HepG2 (cell line): ENCODE results near the gene AKR1E2. TPM values are rescaled to one million over a fixed set of nuclear protein-coding genes. Genes with fewer than 3 reads are reported as not detected.
A peak's percentile ranks its signal among the peaks of the same experiment; 100 is the strongest.

ENCODE experiments used
- CBX2 ChIP-seq, 2 experiments: fragments of 200-600 bp in 1 of 2; sonication (generic); formaldehyde crosslinking in 1 of 2; IDR thresholded peaks; 2 replicates each; pipeline versions ENCODE4 v1.7.0 to v1.8.1; 2018 to 2022; ENCODE audit warnings: low read depth in 2 of 2, low read length in 1 of 2, mild to moderate bottlenecking in 1 of 2, missing genetic modification reagents in 1 of 2
- CEBPG ChIP-seq: IDR thresholded peaks from 2 replicates; pipeline ENCODE4 v1.6.1; 2016
- GTF2F1 ChIP-seq: fragments of 150-350 bp; IDR thresholded peaks from 2 replicates; pipeline ENCODE4 v1.6.1; 2014; ENCODE audit warnings: low read length
- JUNB ChIP-seq: sonication (generic); formaldehyde crosslinking; IDR thresholded peaks from 2 replicates; pipeline ENCODE4 v1.8.0; 2022; ENCODE audit warnings: missing genetic modification reagents, mild to moderate bottlenecking, borderline replicate concordance
- MAFG ChIP-seq: sonication (generic); formaldehyde crosslinking; IDR thresholded peaks from 2 replicates; pipeline ENCODE4 v1.5.1; 2020; ENCODE audit warnings: mild to moderate bottlenecking, missing genetic modification reagents
- MED1 ChIP-seq: sonication (generic); formaldehyde crosslinking; IDR thresholded peaks from 2 replicates; pipeline ENCODE4 v1.4.0; 2020; ENCODE audit warnings: missing genetic modification reagents
- MEIS1 ChIP-seq: sonication (generic); formaldehyde crosslinking; IDR thresholded peaks from 2 replicates; pipeline ENCODE4 v1.9.0; 2021; ENCODE audit warnings: mild to moderate bottlenecking, missing genetic modification reagents, moderate library complexity, borderline replicate concordance
- SMAD1 ChIP-seq: sonication (generic); formaldehyde crosslinking; IDR thresholded peaks from 2 replicates; pipeline ENCODE4 v1.4.0; 2020; ENCODE audit warnings: missing genetic modification reagents, low read depth, mild to moderate bottlenecking, borderline replicate concordance
- SOX5 ChIP-seq: IDR thresholded peaks from 2 replicates; pipeline ENCODE4 v1.6.1; 2016; ENCODE audit warnings: borderline replicate concordance
- TBL1XR1 ChIP-seq: fragments of 150-350 bp; IDR thresholded peaks from 2 replicates; pipeline ENCODE4 v1.6.1; 2014; ENCODE audit warnings: borderline replicate concordance, low read length; ENCODE audit not compliant: partially characterized antibody
- TP53 ChIP-seq: sonication (generic); formaldehyde crosslinking; conservative IDR thresholded peaks from 2 replicates; pipeline ENCODE4 v1.4.0; 2020; ENCODE audit warnings: missing genetic modification reagents
- ZFP36L2 ChIP-seq: sonication (generic); formaldehyde crosslinking; IDR thresholded peaks from 2 replicates; pipeline ENCODE4 v1.4.0; 2020; ENCODE audit warnings: missing genetic modification reagents
- ZMYM4 ChIP-seq: sonication (generic); formaldehyde crosslinking; IDR thresholded peaks from 2 replicates; pipeline ENCODE4 v1.8.1; 2023; ENCODE audit warnings: mild to moderate bottlenecking, missing genetic modification reagents
- ZNF562 ChIP-seq: sonication (generic); formaldehyde crosslinking; IDR thresholded peaks from 2 replicates; pipeline ENCODE4 v1.8.0; 2022; ENCODE audit warnings: missing genetic modification reagents, borderline replicate concordance
- ZNF614 ChIP-seq: IDR thresholded peaks from 2 replicates; pipeline ENCODE4 v1.6.1; 2018; ENCODE audit warnings: missing biosample characterization, missing genetic modification reagents, inconsistent platforms, borderline replicate concordance
- ZNF761 ChIP-seq: sonication (generic); formaldehyde crosslinking; conservative IDR thresholded peaks from 2 replicates; pipeline ENCODE4 v1.4.0; 2020; ENCODE audit warnings: mild to moderate bottlenecking, missing genetic modification reagents
- ZNF780A ChIP-seq: sonication (generic); formaldehyde crosslinking; IDR thresholded peaks from 2 replicates; pipeline ENCODE4 v1.8.0; 2022; ENCODE audit warnings: mild to moderate bottlenecking, missing genetic modification reagents, moderate library complexity
- polyA plus RNA-seq, 8 experiments: library from polyadenylated mRNA; depleted of rRNA in 3 of 8; stranded (reverse) in 7 of 8; unstranded in 1 of 8; fragments of >200 nt; fragmentation: Illumina TruSeq in 4 of 8; extraction: Trizol in 4 of 8; gene quantifications; 2 replicates each; pipeline versions ENCODE4 v1.2.1 to v1.2.3, GENCODE V29; 2011 to 2016; ENCODE audit warnings: low read depth in 4 of 8, missing spikeins in 1 of 8, mixed read lengths in 1 of 8; ENCODE audit not compliant: insufficient read depth in 1 of 8
- total RNA-seq, 5 experiments: library from RNA; depleted of rRNA; stranded (reverse); fragments of >200 nt; fragmentation: Illumina TruSeq; extraction: Trizol; gene quantifications; 2 replicates each; pipeline ENCODE4 v1.2.3, GENCODE V29; 2016; ENCODE audit warnings: low read depth in 1 of 5
- TF ChIP-seq, protein P1 (sequence below): sonication (generic); formaldehyde crosslinking; IDR thresholded peaks from 2 replicates; pipeline ENCODE4 v1.4.0; 2020; ENCODE audit warnings: missing genetic modification reagents
- TF ChIP-seq, protein P2 (sequence below): sonication (generic); formaldehyde crosslinking; IDR thresholded peaks from one replicate; pipeline ENCODE4 v1.5.1; 2020; ENCODE audit warnings: mild to moderate bottlenecking, missing genetic modification reagents; ENCODE audit errors: not compliant biosample characterization

The AKR1E2 gene
- total and polyA plus RNA-seq, 2 of the 13 experiments (the other 11 are each of a cell fraction or from before 2014, with no cell fraction given), result not detected

DNA sequence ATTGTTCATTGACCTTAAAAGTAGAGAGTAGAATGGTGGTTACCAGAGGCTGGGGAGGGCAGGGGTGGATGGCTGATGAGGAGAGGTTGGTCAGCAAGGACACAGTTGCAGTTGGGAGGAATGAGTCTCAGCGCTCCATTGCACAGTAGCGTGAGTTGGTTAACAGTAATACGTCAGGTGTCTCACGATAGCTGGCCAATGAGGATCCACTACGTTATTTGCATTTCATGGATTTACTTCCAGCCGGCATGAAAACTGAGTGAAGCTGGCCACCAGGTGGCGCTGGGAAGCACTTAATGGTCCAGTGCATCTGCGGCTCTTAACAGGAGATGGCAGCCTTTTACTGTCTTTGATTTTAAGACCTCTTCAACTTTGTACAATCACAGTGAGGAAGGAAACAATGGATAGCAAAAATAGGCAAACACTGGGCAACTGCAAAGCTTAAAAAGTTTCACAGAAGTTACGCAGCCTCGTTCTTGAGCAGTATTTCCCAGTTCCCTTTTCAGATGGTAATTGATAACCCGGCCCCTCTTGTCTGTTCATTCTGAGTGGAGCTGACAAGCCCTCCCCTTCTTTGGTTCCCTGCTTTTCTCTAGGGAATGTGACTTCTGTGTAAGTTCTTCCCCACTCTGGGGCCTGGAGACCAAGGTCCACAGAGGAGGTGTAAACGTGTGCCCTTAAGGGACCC is 23.7 kb downstream of the AKR1E2 start (continued):
- TF ChIP-seq MEIS1, result peak; percentile 69; the same call in 1 of the 2 replicates
- no peak for TF ChIP-seq MAFG (CRISPR knock-in tag)
- no peak for TF ChIP-seq TP53 (CRISPR knock-in tag)
- TF ChIP-seq CEBPG (CRISPR knock-in tag), result peak; percentile 46; the same call in 1 of the 2 replicates
- TF ChIP-seq JUNB, result no peak
- TF ChIP-seq ZNF562, result no peak
- no peak for TF ChIP-seq SMAD1 (CRISPR knock-in tag)
- peak; percentile 67; the same call in 1 of the 2 replicates for TF ChIP-seq SOX5
- TF ChIP-seq ZFP36L2 (CRISPR knock-in tag), result no peak
- TF ChIP-seq ZMYM4 (CRISPR knock-in tag), result peak; percentile 97
- TF ChIP-seq MED1 (CRISPR knock-in tag), result peak; percentile 81
- no peak for TF ChIP-seq GTF2F1
- TF ChIP-seq ZNF614 (CRISPR knock-in tag), result 0 out of 2 replicates have a peak, but pooled peaks have one; percentile 60
- TF ChIP-seq, protein P1, sequence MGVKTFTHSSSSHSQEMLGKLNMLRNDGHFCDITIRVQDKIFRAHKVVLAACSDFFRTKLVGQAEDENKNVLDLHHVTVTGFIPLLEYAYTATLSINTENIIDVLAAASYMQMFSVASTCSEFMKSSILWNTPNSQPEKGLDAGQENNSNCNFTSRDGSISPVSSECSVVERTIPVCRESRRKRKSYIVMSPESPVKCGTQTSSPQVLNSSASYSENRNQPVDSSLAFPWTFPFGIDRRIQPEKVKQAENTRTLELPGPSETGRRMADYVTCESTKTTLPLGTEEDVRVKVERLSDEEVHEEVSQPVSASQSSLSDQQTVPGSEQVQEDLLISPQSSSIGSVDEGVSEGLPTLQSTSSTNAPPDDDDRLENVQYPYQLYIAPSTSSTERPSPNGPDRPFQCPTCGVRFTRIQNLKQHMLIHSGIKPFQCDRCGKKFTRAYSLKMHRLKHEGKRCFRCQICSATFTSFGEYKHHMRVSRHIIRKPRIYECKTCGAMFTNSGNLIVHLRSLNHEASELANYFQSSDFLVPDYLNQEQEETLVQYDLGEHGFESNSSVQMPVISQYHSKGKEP (CRISPR knock-in tag), result 0 out of 2 replicates have a peak, but pooled peaks have one; percentile 79
- peak; percentile 66 for TF ChIP-seq TBL1XR1
- TF ChIP-seq, protein P2, sequence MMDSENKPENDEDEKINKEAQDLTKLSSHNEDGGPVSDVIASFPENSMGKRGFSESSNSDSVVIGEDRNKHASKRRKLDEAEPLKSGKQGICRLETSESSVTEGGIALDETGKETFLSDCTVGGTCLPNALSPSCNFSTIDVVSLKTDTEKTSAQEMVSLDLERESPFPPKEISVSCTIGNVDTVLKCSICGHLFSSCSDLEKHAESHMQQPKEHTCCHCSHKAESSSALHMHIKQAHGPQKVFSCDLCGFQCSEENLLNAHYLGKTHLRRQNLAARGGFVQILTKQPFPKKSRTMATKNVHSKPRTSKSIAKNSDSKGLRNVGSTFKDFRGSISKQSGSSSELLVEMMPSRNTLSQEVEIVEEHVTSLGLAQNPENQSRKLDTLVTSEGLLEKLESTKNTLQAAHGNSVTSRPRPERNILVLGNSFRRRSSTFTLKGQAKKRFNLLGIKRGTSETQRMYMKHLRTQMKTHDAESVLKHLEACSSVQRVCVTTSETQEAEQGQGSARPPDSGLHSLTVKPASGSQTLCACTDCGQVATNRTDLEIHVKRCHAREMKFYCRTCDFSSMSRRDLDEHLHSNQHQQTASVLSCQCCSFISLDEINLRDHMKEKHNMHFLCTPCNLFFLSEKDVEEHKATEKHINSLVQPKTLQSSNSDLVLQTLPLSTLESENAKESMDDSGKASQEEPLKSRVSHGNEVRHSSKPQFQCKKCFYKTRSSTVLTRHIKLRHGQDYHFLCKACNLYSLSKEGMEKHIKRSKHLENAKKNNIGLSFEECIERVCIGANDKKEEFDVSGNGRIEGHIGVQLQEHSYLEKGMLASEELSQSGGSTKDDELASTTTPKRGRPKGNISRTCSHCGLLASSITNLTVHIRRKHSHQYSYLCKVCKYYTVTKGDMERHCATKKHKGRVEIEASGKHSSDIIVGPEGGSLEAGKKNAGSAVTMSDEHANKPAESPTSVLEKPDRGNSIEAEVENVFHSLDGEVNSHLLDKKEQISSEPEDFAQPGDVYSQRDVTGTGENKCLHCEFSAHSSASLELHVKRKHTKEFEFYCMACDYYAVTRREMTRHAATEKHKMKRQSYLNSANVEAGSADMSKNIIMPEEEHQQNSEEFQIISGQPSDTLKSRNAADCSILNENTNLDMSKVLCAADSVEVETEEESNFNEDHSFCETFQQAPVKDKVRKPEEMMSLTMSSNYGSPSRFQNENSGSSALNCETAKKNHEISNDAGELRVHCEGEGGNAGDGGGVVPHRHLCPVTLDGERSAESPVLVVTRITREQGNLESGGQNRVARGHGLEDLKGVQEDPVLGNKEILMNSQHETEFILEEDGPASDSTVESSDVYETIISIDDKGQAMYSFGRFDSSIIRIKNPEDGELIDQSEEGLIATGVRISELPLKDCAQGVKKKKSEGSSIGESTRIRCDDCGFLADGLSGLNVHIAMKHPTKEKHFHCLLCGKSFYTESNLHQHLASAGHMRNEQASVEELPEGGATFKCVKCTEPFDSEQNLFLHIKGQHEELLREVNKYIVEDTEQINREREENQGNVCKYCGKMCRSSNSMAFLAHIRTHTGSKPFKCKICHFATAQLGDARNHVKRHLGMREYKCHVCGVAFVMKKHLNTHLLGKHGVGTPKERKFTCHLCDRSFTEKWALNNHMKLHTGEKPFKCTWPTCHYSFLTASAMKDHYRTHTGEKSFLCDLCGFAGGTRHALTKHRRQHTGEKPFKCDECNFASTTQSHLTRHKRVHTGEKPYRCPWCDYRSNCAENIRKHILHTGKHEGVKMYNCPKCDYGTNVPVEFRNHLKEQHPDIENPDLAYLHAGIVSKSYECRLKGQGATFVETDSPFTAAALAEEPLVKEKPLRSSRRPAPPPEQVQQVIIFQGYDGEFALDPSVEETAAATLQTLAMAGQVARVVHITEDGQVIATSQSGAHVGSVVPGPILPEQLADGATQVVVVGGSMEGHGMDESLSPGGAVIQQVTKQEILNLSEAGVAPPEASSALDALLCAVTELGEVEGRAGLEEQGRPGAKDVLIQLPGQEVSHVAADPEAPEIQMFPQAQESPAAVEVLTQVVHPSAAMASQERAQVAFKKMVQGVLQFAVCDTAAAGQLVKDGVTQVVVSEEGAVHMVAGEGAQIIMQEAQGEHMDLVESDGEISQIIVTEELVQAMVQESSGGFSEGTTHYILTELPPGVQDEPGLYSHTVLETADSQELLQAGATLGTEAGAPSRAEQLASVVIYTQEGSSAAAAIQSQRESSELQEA (CRISPR knock-in tag), result no peak
- no peak for TF ChIP-seq CBX2 (IDR thresholded peaks at IDR 0.05; ENCODE audit: low read depth, low read length)
- TF ChIP-seq CBX2 (CRISPR knock-in tag; IDR thresholded peaks at IDR 0.05; ENCODE audit: low read depth), result no peak
- TF ChIP-seq ZNF761 (CRISPR knock-in tag), result no peak
- no peak for TF ChIP-seq ZNF780A
